Activated gamma-delta T cell treated with Interleukin-2 at 50 U/mL for 16 hours (primary cell): ENCODE data around the gene RHBDF2.

Experiments
- DNase-seq: peaks from one replicate; pipeline ENCODE4 v3.0.0-alpha.2; 2020

Gene RHBDF2

GRCh38 chr17:76501018-76501826 is at the start of gene RHBDF2:
Gene RHBDF2 (minus strand): TSS chr17:76501423. CDS start chr17:76481524, 19,899 bp downstream.
- peak; percentile 97 for DNase-seq

- DNase-seq = no peak
These were observed 48.3 kb upstream of the RHBDF2 start for GRCh38 chr17:76549539-76549938.

- no peak for DNase-seq
These were observed 47.9 kb upstream of the RHBDF2 start for GRCh38 chr17:76549215-76549518.

- no peak for DNase-seq
These were observed 47.4 kb upstream of the RHBDF2 start for GRCh38 chr17:76548378-76549214.

DNA sequence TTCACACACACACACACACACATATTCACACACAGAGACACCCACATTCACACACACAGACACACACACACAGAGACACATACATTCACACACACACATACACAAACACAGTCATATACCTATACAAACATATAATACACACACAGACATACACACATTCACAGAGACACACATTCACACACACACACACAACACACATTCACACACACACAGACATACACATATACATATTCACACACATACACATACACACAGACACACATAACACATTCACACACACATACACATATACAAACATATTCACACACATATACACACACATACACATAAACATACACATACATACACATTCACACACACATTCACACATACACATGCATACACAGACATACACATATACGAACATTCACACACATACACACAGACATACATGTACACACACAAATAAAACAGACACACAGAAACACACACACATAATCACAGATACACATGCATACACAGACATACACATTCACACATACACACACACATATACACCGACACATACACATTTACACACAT is 46.5 kb upstream of the RHBDF2 start:
- no peak for DNase-seq

- peak; percentile 70 for DNase-seq
These were observed 46.0 kb upstream of the RHBDF2 start for GRCh38 chr17:76547183-76547641.

DNA sequence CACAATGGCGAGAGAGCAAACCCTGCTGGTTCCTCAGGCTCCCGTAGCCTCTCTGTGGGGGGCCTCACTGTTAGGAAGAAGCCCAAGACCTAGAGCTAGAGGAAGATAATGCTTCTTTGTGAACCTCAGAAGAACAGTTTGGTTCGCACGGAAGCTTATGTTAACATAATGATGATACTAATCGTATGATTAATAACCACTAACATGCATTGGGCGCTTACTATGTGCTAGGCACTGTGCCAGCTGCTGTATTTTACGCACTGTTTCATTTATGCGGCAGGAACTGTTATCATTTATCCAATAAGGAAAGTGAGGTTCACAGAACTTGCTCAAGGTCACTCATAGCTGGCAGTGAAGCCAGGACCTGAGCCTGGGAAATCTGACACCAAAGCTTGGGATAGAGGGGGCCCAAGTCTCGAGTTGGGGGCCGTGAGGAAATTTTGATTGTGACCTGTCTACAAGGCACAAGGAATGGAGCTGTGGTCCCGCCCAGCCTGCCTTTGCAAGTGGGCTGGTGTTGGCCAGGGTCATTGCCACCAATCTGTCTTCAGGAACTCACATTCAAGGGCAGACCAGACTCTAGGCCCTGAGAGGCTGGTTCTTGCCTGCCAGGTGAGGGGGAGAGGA is 45.4 kb upstream of the RHBDF2 start:
- no peak for DNase-seq

DNA sequence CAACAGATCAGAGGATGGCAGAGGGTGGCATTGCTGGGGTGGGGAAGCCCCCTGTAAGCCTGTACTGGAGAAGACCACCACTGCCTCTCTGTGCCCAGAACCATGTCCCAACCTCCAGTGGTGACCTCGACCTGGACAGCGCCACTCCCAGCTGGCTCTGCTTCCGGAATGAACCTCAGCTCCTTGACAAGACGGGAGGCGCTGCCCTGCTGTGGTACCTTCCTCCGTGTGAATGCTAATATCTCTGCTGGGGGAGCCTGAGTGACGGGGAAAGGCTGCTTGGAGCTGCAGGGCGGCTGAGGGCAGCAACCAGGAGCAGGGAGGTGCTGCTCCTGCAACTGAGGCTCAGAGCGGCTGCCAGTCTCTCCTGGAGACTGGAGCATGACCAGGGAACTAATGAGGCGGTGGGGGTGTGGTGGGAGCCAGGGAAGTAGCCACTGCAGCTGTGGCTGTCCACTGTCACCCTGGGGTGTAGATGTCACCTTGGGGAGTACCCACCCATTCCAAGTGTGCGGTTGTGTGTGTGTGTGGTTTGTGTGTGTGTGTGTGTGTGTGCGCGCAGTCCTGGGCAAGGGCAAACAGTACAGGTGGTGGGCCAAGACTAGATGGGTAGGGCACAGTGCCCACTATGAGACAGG is 44.8 kb upstream of the RHBDF2 start:
- no peak for DNase-seq

GRCh38 chr17:76544546-76545365 is 43.5 kb upstream of the RHBDF2 start:
- no peak for DNase-seq

DNA sequence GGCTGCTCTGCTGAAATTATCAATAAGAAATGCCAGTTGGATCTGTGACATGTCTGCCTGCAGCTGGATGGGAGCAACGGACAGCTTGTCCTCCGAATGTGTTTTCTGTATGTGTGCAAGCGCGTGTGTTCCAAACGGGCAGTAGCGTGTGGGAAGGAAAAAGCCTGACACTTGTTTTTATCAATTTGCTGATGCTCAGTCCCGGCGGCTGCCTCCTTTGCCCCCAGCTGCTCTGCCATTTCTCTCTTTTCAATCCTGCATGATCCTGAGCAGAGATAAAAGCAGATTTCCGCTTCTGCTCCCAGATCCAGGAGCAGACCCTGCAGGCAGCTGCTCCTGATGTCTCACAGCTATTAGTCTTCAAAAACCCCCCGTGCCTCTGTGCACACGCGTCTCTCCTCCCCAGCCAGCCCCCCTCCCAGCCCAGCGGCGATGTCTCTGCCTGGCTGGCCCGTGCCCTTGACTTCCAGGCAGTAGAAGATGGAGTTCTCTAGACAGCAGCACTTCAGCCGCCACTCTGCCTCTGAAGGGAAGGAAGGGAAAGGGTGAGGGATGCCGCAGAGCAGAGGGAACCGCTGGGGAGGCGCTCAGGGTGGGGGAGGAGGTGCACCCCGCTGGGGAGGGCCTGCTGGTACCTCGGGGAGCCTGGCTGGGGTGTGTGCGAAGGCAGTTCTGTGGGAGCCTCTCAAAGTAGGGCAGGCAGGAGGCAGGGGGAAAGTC is 42.8 kb upstream of the RHBDF2 start:
- DNase-seq = no peak

DNA sequence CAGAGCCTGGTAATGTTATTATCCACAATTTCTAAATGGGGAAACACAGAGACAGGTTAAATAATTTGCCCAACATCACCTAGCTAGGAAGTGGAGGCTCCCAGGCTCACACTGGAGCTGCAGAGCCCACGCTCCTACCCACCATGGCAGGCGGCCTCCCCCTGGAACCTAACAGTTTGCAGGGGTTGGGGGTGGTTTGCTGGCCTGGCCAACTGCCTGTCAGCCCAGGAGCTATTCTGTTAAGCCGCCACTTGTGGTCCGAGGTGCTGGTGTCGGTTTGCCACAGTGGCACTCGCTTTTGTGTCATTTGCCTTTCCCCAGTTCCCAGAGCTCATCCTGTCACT is 42.2 kb upstream of the RHBDF2 start:
- no peak for DNase-seq

DNA sequence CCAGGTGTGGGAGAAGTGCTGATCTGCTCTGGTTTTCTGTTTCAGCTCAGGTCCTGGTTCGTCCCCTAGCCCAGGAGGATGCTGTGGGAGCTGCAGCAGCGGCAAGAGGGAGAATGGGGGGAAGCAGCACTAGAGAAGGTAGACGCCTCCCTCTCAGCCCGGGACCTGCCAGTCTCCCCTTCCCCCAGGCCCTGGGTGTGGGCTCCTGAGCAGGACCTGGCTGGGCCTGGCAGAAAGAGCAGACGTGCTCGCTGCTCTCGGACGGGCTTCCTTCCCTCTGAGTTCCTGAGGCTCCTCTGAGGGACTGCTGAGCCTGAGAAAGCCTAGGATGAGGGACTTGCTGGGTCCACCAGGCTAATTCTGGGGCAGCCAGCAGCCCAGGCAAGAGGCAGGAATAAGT is 41.8 kb upstream of the RHBDF2 start:
- DNase-seq = no peak

DNA sequence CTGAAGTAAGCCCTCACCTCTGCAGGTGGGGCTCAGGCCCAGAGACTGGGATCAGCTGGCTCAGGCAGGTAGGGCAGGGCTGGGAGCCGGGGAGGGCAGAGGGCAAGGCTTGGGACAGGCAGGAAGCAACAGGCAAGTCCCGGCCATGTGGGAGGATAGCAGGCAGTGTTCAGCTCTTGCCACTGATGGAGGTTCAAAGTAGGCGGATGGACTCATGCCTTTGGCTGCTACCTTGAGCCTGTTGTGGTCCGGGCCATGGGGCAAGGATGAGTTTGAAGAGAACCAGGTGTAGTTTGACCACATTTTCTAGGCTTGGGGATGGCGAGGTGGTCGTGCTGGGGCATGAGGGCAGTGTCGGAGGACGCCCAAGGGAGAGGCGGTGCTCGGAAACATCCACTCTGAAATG is 41.3 kb upstream of the RHBDF2 start:
- no peak for DNase-seq

GRCh38 chr17:76541739-76542454 is 40.7 kb upstream of the RHBDF2 start:
- no peak for DNase-seq

DNA sequence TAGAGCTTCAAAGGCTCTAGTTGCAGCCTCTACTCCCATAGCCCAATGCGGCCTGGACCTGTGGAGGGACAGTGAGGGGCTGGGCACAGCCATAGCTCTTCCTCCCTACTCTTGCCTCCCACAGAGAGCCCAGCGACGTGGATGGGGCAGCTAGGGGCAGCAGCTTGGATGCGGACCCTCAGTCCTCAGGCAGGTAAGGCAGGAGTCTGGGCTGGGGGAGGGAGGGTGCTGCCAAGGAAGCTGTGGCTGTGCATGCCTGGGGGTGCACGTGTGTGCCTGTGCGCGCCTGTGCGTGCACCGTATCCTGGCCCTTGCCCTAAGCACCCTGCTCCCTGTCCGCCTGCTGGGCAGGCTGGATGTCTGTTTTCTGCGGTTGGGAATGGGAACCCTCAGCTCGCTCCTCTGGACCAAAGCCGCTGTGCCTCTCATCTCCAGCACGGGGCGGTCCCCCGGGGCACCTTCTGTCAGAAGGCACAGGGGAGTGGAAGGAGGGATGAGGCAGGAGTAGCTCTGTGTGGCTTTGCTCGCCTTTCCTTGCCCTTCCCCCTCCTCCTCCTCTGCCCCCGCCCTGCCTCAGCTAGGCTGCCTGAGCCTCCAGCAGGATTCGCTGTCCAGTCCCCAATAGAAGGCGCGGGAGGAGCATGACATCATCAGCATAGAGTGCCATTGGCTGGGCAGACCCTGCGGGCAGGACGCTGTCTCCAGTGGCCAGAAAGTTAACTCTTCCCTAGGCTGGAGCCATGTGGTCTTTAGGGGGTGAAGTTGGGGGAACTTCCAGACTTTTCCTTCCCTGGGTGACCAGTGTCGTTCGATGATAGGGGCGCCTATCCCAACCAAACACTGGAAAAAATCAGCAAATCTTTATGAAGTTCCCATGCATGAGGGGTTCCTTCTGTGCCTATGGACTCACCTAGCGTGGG is 39.4 kb upstream of the RHBDF2 start:
- no peak for DNase-seq

- no peak for DNase-seq
These were observed 38.5 kb upstream of the RHBDF2 start, which contains the start of gene PRCD for GRCh38 chr17:76539631-76540271. Gene PRCD (plus strand): TSS chr17:76540044. CDS start chr17:76540142, 98 bp downstream.

DNA sequence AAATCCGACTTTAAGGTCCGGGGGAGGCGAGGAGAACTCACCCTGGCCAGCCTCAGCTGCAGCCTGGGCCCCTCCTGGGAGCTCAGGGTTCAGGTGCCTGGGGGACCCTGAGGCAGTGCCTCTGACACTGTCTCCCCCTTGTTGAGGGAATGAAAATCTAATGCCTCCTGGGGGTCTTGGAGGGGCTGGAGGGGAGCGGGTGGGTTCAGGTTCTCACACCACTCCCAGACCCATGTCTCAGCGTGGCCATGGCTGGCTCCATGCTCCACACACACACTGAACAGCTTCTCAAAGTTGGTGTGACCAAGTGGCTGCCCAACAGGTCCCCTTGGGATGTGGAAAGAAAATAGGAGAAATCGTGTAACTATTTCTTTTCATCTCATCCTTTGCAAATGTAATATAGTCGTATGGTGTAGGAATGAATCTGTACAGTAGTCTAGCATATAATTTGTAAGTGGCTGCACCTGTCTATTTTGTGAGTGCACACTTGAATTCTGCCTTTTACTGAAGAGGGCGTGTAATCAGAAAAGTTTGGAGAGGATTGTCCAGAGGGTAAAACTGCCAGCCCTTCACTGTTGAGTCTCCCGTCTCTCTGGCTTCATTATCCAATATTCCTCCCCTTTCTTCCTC is 37.8 kb upstream of the RHBDF2 start:
- no peak for DNase-seq

DNA sequence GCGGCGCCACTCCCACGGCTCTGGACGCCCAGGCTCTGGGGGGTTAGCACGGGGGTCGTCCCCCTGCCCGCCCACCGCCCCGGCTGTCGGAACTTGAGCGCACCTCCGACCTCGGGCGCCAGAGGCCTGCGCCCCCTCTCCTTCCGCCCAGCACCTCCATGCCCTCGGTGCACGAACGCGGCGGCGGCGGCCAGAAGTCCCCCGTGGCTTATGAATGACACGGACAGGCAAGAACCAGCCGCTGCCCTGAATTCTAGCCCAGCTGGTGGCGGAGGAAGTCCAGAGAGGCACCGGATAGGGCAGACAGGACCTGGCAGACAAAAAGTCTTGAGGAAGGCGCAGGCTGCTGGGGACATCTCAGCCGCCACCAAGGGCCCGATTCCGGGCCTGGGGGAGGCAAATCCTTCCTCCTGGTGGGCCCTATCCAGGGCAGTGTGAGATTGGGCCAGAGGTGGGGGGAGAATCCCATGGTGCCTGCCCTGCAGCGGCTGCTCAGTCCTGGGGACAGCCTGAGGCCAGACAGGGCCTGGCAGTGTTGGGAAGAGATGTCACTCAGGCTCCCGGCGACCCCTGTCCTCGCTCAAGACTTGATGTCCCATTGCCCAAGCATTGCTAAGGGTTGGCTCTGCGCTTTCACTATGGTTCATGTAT is 37.2 kb upstream of the RHBDF2 start:
- DNase-seq = no peak
